GM19035 (cell line): ENCODE measurements around the gene GPC1.

Source experiments
- ATAC-seq: cut with Tn5 transposase; IDR thresholded peaks from one replicate; pipeline ENCODE4 v1.9.1; 2021; ENCODE audit not compliant: unreplicated experiment

Gene GPC1

DNA sequence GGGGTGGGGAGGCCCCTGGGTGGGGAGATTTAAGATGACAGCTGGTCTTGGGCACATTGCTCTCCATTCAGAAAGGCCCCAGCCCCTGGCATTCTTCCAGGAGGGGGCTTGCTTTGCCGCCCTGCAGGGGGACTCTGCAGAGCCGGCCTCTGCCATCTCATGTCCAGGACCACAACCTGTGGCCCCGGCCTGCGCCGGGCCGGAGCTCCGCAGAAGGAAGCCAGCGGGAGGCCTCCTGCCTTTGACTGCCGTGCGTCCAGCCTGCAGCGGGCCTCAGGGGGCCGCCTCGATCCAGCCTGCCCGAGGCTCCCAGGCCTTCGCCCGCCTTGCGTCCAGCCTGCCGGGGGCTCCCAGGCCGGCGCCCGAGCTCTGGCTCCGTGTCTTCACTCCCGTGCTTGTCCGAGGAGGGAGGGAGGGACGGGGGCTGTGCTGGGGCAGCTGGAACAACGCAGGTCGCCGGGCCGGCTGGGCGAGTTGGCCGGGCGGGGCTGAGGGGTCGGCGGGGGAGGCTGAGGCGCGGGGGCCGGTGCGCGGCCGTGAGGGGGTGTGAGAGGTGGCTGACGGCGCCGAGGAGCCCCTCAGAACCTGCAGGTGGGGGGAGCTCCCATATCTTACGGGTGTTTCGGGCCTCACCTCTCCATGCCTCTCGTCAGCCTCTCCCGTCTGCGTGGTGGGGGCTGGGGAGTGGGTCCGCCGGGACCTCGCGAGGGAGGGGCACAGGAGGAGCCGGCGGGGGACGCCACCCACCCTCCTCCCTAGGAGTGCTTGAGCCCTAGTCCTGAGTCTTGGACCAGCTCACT, 20.4 kb downstream of the GPC1 start:
- ATAC-seq = no peak

DNA sequence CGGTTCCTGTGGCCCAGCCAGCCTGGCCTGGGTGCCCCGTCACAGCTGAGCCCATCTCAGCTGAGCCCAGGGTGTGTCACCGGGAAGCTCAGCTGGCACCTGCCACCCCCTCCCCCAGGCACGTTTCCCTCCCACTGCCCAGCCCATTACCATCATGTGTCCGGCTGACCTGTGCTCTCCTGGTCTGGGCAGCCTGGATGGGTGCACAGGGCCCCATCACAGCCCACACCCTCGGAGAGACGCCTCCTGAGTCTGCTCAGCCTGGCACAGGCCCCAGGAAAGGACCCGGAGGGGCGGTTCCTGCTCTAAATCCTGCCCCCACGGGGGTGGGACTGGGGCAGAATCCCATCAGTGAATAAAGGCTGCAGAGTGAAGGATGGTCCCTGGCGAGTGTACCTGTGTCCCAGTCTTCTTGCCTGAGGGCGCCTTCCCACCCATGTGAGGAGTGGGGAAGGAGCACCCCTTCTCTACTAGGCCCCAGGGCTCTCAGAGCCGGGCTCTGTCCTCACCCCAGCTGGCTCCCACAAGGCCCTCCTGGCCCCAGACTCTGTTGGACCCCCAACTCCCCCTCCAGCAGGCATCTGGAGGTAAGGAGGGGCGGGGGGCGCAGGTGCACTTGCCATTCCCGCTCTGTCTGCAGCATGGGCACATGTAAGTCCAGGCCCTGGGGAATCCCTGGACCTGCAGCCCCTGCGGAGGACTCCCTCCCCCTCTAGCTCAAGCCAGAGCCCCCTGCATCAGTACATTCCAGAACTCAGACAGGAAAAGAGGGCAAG, 21.2 kb downstream of the GPC1 start:
- no peak for ATAC-seq

DNA sequence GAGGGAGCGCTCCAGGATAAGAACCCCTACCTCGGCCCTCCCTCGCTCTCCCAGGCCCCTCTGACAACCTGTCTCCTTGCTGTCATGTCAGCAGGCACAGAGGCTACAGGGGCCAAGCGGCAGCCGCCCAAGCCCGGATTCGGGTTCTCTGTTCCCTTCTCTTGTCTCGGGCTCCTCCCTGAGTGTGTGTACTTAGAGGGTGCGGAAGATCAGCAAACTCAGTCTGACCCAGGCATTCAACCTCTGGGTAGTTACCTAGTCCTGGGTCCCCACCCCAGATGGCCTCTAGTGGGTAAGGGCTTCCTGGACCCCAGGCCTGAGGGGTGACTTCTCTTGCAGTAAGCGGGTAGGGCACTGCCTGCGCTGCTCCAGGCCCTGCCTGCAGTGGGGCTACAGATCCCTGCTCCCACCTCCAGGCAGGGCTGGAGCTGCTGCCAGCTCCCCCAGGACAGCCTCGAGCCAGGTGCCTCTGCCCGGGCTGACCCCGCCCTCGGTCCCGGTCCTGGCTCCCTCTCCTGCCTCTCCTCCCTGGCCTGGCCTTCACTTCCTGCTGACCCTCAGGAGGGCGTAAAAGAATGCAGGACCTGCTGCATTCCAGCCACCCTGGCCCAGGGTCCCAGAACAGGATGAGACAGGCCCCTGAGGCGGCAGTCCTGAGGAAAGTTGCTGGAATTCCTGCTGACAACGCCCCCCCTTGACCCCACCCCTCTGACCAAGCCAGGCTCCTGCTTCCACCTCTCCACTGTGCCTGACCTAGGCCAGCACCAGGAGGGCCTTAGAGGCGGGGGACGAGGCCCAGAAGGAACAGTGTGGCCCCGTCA, 22.0 kb downstream of the GPC1 start:
- ATAC-seq = no peak

DNA sequence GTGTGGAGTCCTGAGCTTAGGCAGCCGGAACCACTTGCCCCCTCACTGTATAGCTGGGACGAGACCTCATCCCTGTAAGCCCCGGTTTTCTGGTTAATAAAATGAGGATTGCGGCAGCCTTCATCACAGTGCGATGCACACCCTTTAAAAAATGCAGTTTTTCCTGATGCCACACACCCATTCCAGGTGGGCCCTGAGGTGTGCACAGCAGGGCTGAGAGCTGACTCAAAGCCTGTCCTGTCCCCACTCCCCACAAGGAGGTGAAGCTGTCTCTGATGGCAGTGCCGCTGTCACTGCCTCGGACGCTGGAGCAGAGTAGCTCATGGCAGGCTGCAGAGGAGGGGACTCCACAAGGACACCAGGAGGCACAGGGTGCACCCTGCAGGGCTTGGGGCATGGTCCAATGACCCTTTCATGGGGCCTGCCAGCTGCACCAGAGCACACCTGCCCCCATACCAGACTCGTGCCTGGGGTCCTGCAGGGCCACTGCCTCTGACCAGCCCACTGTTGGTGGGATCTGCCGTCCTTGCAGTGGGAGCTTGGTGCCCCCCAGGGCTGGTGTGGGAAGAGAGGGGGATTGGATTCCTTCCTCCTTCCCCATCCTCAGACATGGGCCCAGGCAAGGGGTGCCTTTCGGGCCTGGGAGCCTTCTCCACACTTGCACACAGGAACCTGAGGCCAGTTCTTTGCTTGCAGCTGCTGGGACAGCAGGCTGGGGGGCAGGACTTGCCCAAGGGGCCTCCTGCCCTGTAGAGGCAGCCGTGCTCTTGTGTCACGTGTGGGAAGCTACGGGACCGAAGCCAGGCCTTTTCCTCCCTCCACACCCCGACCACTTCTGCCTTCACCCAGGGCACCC, 22.8 kb downstream of the GPC1 start:
- no peak for ATAC-seq

DNA sequence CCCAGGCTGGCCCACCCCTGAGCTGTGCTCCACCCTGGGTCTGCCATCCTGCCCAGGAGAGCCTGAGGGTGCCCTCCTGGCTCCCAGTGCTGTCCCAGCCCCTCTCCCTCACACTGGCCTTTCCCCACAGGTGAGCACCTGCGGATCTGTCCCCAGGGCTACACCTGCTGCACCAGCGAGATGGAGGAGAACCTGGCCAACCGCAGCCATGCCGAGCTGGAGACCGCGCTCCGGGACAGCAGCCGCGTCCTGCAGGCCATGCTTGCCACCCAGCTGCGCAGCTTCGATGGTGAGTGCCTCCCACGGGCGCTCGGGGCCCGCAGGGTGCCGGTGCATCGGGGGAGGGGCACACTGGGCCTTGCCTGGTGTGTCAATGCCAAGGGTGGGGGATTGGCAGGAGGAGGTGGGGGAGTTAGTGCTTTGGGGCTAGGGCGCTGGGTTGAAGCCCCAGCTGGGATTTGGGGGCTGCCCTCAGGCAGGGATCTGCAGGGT, 23.5 kb downstream of the GPC1 start:
- ATAC-seq = no peak

DNA sequence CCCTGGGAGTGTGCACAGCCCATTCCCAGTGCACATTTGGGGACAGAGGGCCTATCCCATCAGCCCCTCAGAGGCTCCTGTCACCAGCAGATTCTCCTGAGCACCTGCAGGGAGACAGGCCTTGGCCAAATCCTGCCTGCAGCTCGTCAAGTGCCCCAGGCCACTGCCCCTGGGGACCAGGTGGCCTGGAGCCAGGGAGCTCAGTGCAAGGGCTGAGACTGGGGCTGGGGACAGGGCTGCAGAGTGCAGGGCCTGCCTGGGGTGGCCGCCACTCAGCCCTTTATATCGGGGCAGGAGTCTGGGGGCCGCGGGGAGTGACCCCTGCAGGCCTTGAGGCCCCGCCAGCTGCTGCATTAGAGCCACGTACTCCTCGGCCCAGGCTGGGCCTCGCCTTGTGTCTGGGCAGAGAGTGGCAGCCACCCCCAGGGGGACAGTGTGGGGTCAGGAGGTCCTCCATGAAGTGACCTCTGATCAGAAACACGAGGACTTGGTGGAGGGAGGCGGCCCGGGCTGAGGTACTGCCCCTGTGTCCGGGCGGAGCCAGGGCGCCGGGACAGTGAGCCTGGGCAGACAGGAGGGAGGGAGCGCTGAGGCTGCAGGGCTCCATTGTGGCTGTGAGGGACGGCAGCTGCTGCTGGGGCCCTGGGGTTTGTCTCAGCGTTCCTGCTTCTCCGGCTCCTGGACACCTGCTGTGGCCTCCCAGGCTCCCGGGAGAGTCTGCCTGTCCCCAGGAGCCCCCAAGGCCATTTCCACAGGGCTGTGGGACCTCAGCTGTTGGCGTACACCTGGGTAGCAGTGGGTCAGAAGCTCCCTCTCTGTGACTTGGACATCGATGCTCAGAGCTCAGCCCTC, 24.2 kb downstream of the GPC1 start:
- ATAC-seq = no peak

DNA sequence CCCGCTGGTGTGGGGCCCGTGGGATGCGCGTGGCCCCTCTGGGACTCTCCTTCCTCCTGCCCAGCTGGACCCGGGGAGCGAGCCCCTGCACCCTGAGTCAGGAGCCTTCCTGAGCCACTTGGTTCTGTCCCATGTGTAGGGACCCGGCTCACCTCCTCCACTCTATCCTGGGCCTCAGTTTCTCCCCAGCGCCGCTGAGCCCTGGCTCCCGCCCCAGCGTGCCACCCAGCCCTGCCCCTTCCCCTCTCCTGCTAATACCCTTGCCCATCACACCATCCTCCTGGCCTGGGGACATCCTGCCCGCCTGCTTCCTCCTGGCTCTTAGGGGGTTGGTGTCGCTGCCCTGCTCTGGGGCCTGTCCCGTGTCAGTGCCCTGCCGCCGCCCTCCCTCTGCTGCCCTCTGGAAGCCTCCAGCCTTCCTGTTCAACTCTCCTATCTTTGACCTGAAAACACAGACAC, 24.8 kb downstream of the GPC1 start:
- no peak for ATAC-seq

DNA sequence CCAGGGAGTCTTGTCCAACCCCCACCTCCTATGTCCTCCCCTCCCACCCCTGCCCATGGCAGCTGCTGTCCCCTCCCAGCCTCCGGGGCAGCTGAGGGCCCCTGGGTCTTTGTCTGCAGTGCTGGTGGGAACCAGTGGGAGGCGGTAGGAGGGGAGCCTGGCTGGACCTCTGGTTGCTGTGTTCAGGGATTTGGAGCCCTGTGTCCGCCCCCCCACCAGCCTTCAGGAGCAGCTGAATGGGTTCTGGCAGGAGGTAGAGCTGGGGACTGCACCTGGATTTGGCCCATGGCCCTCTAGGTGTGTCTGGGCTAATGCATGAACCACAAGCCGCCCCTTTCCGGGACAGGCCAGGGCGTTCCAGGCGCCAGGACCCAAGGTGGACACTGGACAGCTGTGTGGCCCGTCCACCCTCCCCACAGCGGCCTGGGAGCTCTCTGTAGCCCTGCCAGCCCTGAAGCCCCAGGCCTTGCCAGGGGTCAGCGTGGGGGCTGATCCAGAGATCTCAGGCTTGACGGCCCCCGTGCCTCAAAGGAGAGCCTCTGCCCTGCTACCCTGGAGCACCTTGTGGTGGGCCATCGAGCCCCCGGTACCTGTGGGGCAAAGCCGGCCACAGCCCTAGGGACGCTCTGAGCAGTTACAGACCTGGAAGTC, 25.4 kb downstream of the GPC1 start:
- no peak for ATAC-seq

DNA sequence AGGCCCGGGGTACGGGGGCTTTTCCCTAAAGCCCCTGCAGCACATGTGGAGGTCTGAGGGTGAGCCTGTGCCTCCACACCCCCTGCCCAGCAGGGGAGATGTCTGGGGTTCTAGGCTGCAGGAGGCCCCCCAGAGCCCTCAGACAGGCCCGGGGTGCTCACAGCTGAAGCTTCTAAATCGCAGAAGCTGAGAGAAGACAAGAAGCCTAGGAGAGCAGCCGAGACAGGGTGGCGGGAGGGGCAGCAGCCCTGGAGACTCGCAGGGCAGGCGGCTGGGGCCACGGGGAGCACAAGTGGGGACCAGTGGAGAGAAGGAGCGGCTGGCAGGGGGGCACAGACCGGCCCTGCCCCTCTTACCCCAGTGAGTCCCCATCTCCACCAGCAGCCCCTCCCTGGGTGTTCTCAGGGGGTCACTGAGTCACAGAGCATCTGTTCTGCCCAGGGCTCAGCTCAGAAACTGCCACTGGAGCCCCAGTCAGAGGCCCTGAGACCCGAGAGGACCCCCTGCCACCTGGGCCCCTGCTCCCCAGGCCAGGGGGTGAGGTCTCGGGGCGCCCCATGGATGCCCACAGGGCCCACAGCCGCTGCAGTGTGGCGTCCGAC, 26.1 kb downstream of the GPC1 start:
- no peak for ATAC-seq

DNA sequence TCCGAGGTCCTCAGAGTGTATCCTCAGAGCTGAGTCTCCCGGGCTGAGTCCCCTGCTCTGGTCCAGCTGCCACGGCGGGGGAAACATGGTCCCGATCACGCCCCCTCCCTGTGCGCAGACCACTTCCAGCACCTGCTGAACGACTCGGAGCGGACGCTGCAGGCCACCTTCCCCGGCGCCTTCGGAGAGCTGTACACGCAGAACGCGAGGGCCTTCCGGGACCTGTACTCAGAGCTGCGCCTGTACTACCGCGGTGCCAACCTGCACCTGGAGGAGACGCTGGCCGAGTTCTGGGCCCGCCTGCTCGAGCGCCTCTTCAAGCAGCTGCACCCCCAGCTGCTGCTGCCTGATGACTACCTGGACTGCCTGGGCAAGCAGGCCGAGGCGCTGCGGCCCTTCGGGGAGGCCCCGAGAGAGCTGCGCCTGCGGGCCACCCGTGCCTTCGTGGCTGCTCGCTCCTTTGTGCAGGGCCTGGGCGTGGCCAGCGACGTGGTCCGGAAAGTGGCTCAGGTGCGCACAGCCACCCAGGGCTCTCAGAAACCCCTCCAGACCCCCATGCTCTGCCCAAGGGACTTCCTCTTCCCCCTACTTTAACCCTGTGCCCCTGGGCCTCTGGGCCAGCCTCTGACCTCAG, 26.7 kb downstream of the GPC1 start:
- no peak for ATAC-seq

DNA sequence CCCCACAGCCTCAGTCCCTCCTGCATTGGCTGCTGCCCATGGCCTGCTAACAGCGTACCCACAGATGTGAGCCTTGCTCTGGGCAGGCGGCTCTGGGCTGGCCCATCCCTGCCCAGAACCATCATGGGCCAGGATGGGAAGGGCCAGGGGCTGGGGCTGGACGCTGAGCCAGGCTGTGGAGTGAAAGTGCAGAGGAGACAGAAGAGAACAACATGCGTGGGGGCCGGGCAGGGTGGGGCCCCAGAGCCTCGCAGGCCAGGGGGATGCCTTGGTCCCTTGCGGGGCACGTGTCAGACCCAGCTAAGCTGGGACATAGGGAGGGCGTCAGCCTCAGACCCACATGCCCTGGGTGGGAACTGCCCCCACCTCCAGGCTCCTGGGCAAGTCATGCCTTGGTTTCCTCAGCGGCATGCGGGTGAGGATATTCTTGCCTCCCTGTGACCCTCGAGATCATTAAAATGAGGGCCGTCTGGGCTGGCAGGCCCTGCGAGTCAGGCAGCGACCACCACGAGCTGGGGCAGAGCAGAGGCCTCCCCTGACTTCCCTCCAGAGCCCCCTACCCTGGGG, 27.3 kb downstream of the GPC1 start:
- ATAC-seq = no peak

DNA sequence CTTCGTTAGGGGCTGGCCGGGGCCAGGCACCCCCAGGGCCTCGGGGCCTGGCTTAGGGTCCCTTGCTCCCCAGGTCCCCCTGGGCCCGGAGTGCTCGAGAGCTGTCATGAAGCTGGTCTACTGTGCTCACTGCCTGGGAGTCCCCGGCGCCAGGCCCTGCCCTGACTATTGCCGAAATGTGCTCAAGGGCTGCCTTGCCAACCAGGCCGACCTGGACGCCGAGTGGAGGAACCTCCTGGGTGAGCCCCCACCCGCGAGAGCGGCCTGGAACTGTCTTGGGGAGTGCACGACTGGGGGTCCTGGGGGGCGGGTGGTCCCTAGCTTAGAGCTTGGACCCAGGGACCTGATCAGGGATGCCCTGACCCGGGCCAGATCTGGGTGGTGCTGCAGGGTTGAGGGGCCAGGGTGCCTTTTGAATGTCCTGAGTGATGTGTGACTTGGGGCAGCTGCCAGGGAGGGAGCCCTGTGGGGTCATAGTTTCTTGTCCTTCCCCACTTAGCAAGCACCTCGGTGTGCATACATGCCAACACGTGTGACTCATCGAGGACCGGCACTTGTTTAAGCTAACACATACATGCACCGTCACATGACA, 27.9 kb downstream of the GPC1 start:
- ATAC-seq = no peak

DNA sequence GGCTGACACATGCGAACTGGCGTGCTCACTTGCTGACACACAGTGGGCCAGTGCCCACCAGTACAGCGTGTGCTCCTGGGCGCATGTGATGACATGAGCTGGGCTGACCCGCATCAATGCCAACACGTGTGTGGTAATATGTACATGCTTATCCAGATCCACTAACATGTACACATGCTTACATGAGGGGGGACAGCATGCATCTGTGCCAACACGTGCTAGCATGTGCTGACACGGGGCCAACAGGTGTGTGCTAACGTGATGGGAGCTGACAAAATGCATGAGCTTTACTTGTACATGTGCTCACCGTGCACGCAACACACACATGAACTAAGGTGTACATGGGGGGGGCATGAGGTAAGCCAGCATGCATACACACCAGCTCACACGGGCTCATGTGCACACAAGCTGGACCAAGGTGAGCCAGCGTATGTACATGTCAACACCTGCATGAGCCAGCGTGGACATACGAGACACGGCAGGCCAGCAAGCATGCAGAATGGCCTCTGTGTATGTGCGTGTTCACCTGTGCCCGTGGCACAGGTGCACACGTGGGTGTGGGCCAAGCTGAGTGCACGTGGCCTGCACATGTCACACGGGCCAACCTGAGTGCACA, 28.5 kb downstream of the GPC1 start:
- ATAC-seq = no peak

DNA sequence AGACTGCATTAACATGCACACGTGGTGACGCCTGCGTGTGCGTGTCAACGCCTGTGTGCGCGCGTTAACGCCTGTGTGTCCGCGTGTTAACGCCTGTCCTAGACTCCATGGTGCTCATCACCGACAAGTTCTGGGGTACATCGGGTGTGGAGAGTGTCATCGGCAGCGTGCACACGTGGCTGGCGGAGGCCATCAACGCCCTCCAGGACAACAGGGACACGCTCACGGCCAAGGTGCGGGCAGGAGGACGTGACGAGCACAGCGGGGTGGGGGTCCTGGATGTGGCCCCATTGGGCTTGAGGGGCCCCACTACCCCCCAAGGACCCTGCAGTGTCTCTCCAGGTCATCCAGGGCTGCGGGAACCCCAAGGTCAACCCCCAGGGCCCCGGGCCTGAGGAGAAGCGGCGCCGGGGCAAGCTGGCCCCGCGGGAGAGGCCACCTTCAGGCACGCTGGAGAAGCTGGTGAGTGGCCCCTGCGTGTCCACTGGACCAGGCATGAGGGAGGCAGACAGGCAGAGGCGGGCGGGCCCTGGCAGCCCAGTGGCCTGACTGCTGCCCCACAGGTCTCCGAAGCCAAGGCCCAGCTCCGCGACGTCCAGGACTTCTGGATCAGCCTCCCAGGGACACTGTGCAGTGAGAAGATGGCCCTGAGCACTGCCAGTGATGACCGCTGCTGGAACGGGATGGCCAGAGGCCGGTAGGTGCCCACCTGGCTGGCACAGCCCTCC, 29.2 kb downstream of the GPC1 start:
- no peak for ATAC-seq

DNA sequence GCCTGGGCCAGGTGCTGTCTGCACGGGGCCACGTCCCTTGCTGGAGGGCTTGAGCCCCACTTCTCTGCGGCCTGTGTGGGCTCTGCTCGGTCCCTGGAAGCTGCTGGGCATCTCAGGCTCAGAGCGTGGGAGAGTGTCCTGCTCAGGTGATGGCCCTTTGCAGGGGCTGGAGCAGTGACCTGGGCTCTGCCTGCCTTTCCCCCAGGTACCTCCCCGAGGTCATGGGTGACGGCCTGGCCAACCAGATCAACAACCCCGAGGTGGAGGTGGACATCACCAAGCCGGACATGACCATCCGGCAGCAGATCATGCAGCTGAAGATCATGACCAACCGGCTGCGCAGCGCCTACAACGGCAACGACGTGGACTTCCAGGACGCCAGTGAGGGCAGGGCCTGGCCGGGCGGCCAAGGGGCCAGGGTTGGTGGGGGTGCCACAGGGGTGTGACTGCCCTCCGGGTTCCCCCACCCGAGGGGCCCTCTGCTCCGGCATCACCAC, 29.9 kb downstream of the GPC1 start:
- ATAC-seq = no peak
